WTC11 (cell line): Measurements from ENCODE around the gene AFF2.

ENCODE experiments used
- CTCF ChIP-seq: fragments of 200-600 bp; IDR thresholded peaks from 2 replicates; pipeline ENCODE4 v1.8.0; 2022; ENCODE audit warnings: antibody characterized with exemption
- PRDM15 ChIP-seq: sonication (generic); formaldehyde crosslinking; IDR thresholded peaks from 2 replicates; pipeline ENCODE4 v1.8.0; 2022; ENCODE audit warnings: missing genetic modification reagents
- PREB ChIP-seq: sonication (generic); formaldehyde crosslinking; IDR thresholded peaks from 2 replicates; pipeline ENCODE4 v1.8.1; 2022; ENCODE audit warnings: mild to moderate bottlenecking, missing genetic modification reagents, moderate library complexity, borderline replicate concordance

GRCh38 chrX:148600131-148600530, 99.7 kb downstream of the AFF2 start:
- TF ChIP-seq PRDM15 (CRISPR knock-in tag) (no peak), PREB (CRISPR knock-in tag) (no peak), CTCF (no peak)
